ENCODE results near the gene AFAP1L1. TPM values are rescaled to one million over a fixed set of nuclear protein-coding genes. Genes with fewer than 3 reads are reported as not detected.

AFAP1L1 gene
- total RNA-seq, 4 donors from 2014 or later: 10.3 to 20.6 (median 14.0) TPM

GRCh38 chr5:149362541-149362940, 90.9 kb downstream of the AFAP1L1 start:
- peaks cover 0 to 22% (median 3%) of the 10 kb centered on the region in 3 donors for H3K4me1 ChIP-seq
- no peak for ATAC-seq
- no peaks in the 10 kb centered on the region for H3K27me3 ChIP-seq
- H3K9me3 ChIP-seq: no peaks in the 10 kb centered on the region
- WGBS, 2 donors (ENCODE audit: low coverage in 1 of 2): 91% methylated on average over 8 of the region's 12 CpGs; no CpG with 5 or more reads in 1 of the 2 donors
- TF ChIP-seq EP300 (IDR thresholded peaks at IDR 0.05) (no peak), POLR2AphosphoS5 (IDR thresholded peaks at IDR 0.05) (no peak), POLR2A (IDR thresholded peaks at IDR 0.05) (no peak), CTCF (IDR thresholded peaks at IDR 0.05) (no peak)
- no peak overlapping the region for H3K27ac ChIP-seq
- H3K36me3 ChIP-seq: no peaks in the 10 kb centered on the region
- H3K4me3 ChIP-seq: no peak overlapping the region

- Histone ChIP-seq H3K27ac (no peak overlapping the region), H3K4me1 (peaks cover 0 to 23% (median 7%) of the 10 kb centered on the region in 3 donors)
Observed at GRCh38 chr5:149363358-149363757, 91.7 kb downstream of the AFAP1L1 start.

GRCh38 chr5:149363936-149364335, 92.3 kb downstream of the AFAP1L1 start:
- 80 to 90% methylated on average over 1 to 3 of the region's 9 CpGs for WGBS, 2 donors (ENCODE audit: low coverage in 1 of 2)
- peaks cover 0 to 23% (median 4%) of the 10 kb centered on the region in 3 donors for H3K4me1 ChIP-seq
- H3K36me3 ChIP-seq: no peaks in the 10 kb centered on the region
- TF ChIP-seq EP300 (IDR thresholded peaks at IDR 0.05): no peak
- no peak for TF ChIP-seq POLR2AphosphoS5 (IDR thresholded peaks at IDR 0.05)
- TF ChIP-seq POLR2A (IDR thresholded peaks at IDR 0.05): no peak
- no peak for TF ChIP-seq CTCF (IDR thresholded peaks at IDR 0.05)
- no peak overlapping the region for H3K27ac ChIP-seq
- H3K4me3 ChIP-seq: no peak overlapping the region
- no peak for ATAC-seq
- no peaks in the 10 kb centered on the region for H3K27me3 ChIP-seq
- no peaks in the 10 kb centered on the region for H3K9me3 ChIP-seq

More at GRCh38 chr5:149363358-149363757, 91.7 kb downstream of the AFAP1L1 start:
- no peaks in the 10 kb centered on the region for H3K36me3 ChIP-seq
- H3K27me3 ChIP-seq: no peaks in the 10 kb centered on the region
- TF ChIP-seq POLR2A (IDR thresholded peaks at IDR 0.05) (no peak), CTCF (IDR thresholded peaks at IDR 0.05) (no peak), EP300 (IDR thresholded peaks at IDR 0.05) (no peak), POLR2AphosphoS5 (IDR thresholded peaks at IDR 0.05) (no peak)
- no peak overlapping the region for H3K4me3 ChIP-seq
- no peak for ATAC-seq
- no peaks in the 10 kb centered on the region for H3K9me3 ChIP-seq

GRCh38 chr5:149364719-149365118, 93.1 kb downstream of the AFAP1L1 start:
- peaks cover 0 to 23% (median 4%) of the 10 kb centered on the region in 3 donors for H3K4me1 ChIP-seq
- ATAC-seq: no peak
- H3K27me3 ChIP-seq: no peaks in the 10 kb centered on the region
- H3K9me3 ChIP-seq: no peaks in the 10 kb centered on the region
- H3K36me3 ChIP-seq: no peaks in the 10 kb centered on the region
- no peak for TF ChIP-seq EP300 (IDR thresholded peaks at IDR 0.05)
- TF ChIP-seq POLR2A (IDR thresholded peaks at IDR 0.05): no peak
- TF ChIP-seq CTCF (IDR thresholded peaks at IDR 0.05): no peak
- TF ChIP-seq POLR2AphosphoS5 (IDR thresholded peaks at IDR 0.05): no peak
- WGBS, 2 donors (ENCODE audit: low coverage in 1 of 2): 88 to 94% methylated on average over 2 of the region's 2 CpGs
- no peak overlapping the region for H3K4me3 ChIP-seq
- H3K27ac ChIP-seq: no peak overlapping the region

- H3K4me1 ChIP-seq: peaks cover 0 to 26% (median 4%) of the 10 kb centered on the region in 3 donors
- ATAC-seq: no peak
- H3K27me3 ChIP-seq: no peaks in the 10 kb centered on the region
- H3K36me3 ChIP-seq: no peaks in the 10 kb centered on the region
- 73 to 100% methylated on average over 1 to 3 of the region's 6 CpGs for WGBS, 2 donors (ENCODE audit: low coverage in 1 of 2)
- no peaks in the 10 kb centered on the region for H3K9me3 ChIP-seq
- no peak for TF ChIP-seq CTCF (IDR thresholded peaks at IDR 0.05)
- TF ChIP-seq EP300 (IDR thresholded peaks at IDR 0.05): no peak
- TF ChIP-seq POLR2AphosphoS5 (IDR thresholded peaks at IDR 0.05): no peak
- no peak for TF ChIP-seq POLR2A (IDR thresholded peaks at IDR 0.05)
- no peak overlapping the region for H3K4me3 ChIP-seq
- H3K27ac ChIP-seq: no peak overlapping the region
Observed at GRCh38 chr5:149365418-149365817, 93.8 kb downstream of the AFAP1L1 start.
